ENCODE data around the gene DESI1. TPM values are rescaled to one million over a fixed set of nuclear protein-coding genes. Genes with fewer than 3 reads are reported as not detected.
"Not testable (repeated sequence)": the region's sequence is repeated elsewhere in the genome, so short reads cannot be mapped to it uniquely, and the experiment has no call there.

DESI1 gene
- total RNA-seq, 1 donor from 2014 or later = 15.3 TPM

- DNase-seq (ENCODE audit: low read depth in 2 of 2) = no peak
Observed at GRCh38 chr22:41561788-41562187, 59.1 kb downstream of the DESI1 start.

GRCh38 chr22:41561335-41561734 lies 59.5 kb downstream of the DESI1 start:
- DNase-seq (ENCODE audit: low read depth in 2 of 2) = no peak

GRCh38 chr22:41560095-41560471 lies 60.8 kb downstream of the DESI1 start:
- DNase-seq (ENCODE audit: low read depth in 2 of 2) = no peak

GRCh38 chr22:41558241-41558630 lies 62.6 kb downstream of the DESI1 start:
- DNase-seq (ENCODE audit: low read depth in 2 of 2) = not testable (repeated sequence)

- peak in 1 of 2 donors; percentile 70 for DNase-seq (ENCODE audit: low read depth in 2 of 2)
Observed at GRCh38 chr22:41557401-41558240, 63.2 kb downstream of the DESI1 start.

- DNase-seq (ENCODE audit: low read depth in 2 of 2) = no peak
Observed at GRCh38 chr22:41556561-41556960, 64.3 kb downstream of the DESI1 start.

- DNase-seq (ENCODE audit: low read depth in 2 of 2) = no peak
Observed at GRCh38 chr22:41555325-41555982, 65.4 kb downstream of the DESI1 start.

- DNase-seq (ENCODE audit: low read depth in 2 of 2) = no peak
Observed at GRCh38 chr22:41551877-41552582, 68.8 kb downstream of the DESI1 start.

- DNase-seq (ENCODE audit: low read depth in 2 of 2) = no peak
Observed at GRCh38 chr22:41550952-41551491, 69.8 kb downstream of the DESI1 start.

- no peak for DNase-seq (ENCODE audit: low read depth in 2 of 2)
Observed at GRCh38 chr22:41548830-41549211, 72.0 kb downstream of the DESI1 start.

Other genes starting within 250 kb of the DESI1 start
- 2.6 and 3.6 TPM in 2 replicates for gene TEF, start 239.1 kb downstream of the DESI1 start, total RNA-seq
- 11.6 and 16.5 TPM in 2 replicates for gene TOB2, start 174.2 kb downstream of the DESI1 start, total RNA-seq
- 63.2 and 66.1 TPM in 2 replicates for gene PHF5A, start 152.4 kb downstream of the DESI1 start, total RNA-seq
- 60.4 and 81.0 TPM in 2 replicates for gene ACO2, start 151.9 kb downstream of the DESI1 start, total RNA-seq
- 9.3 and 9.6 TPM in 2 replicates for gene POLR3H, start 76.6 kb downstream of the DESI1 start, total RNA-seq
- not detected in 2 replicates for gene CSDC2, start 60.0 kb downstream of the DESI1 start, total RNA-seq
- gene PMM1, start 31.2 kb downstream of the DESI1 start, total RNA-seq = 2.2 and 2.6 TPM in 2 replicates
- gene XRCC6, start 252 bp upstream of the DESI1 start, total RNA-seq = 215 and 281 TPM in 2 replicates
- 58.0 and 77.6 TPM in 2 replicates for gene SNU13, start 67.8 kb upstream of the DESI1 start, total RNA-seq
- 0.40 and 2.8 TPM in 2 replicates for gene MEI1, start 78.5 kb upstream of the DESI1 start, total RNA-seq
- gene CCDC134, start 179.6 kb upstream of the DESI1 start, total RNA-seq = 2.4 and 4.8 TPM in 2 replicates
- 36.4 and 47.2 TPM in 2 replicates for gene SREBF2, start 212.1 kb upstream of the DESI1 start, total RNA-seq